ENCODE measurements around the gene DNAAF5.

Gene DNAAF5

DNA sequence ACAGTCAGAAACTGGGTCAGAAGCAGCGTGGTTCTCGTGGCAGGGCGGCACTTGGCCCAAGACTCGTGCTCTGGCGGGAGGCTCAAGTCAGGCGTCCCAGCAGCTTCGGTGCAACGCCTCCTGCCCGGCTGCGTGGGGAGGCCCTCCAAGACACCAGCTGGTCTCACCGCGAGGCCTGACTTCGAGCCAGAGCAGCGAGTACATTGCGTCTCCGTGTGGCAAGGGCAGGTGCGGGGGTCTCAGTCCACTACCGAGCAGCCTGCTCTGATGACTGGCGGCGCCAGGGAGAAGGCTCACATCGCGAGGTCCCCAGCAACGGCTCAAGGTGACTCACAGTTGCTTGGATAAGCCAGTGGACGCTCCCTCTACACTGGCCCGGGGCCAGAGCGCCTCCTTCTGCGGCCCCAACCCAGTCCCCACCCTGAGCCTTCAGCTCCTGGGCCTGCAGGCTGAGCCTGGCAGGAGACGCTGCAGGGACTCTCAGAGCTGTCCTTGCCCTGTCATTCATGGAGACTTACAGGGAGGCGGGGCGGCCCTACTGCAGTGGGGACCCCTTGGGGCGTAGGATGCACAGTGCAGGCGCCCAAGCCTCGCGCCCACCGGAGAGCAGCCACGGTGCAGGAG is 42.5 kb downstream of the DNAAF5 start:
- DNase-seq (ENCODE audit: low read depth), result peak; percentile 30

DNA sequence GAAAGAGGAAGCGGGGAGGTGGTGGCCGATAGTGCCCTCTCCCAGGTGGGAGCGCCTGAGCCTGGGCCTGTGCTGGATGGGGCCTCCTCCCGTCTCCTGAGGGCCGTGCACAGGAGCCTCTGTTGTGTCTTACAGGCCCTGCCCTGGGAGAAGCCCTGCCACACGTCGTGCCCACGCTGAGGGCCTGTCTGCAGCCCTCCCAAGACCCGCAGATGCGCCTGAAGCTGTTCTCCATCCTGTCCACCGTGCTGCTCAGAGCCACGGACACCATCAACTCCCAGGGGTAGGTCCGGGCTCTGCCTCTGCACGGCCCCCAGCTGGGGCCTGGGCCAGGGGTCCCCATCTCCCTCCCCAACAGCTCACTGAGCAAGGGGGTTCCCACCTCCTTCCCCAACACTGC is 43.8 kb downstream of the DNAAF5 start:
- no peak for DNase-seq (ENCODE audit: low read depth)

DNA sequence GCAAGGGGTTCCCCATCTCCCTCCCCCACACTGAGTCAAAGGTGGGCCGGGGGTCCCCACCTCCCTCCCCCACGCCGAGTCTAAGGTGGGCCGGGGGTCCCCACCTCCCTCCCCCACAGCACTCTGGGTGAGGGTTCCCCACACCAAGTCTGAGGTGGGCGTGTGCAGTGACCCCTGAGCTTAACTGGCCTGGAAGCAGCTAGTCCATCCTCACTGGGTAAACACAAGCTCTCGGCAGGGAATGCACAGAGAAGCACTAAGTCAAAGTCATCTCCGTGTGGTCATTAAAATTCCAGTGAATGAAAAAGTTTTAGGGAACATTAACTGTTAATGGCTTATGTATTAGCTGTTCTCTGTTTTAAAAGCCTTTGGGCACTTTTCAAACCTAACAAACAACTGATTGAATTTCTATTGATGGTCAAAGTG is 44.3 kb downstream of the DNAAF5 start:
- DNase-seq (ENCODE audit: low read depth), result no peak

DNA sequence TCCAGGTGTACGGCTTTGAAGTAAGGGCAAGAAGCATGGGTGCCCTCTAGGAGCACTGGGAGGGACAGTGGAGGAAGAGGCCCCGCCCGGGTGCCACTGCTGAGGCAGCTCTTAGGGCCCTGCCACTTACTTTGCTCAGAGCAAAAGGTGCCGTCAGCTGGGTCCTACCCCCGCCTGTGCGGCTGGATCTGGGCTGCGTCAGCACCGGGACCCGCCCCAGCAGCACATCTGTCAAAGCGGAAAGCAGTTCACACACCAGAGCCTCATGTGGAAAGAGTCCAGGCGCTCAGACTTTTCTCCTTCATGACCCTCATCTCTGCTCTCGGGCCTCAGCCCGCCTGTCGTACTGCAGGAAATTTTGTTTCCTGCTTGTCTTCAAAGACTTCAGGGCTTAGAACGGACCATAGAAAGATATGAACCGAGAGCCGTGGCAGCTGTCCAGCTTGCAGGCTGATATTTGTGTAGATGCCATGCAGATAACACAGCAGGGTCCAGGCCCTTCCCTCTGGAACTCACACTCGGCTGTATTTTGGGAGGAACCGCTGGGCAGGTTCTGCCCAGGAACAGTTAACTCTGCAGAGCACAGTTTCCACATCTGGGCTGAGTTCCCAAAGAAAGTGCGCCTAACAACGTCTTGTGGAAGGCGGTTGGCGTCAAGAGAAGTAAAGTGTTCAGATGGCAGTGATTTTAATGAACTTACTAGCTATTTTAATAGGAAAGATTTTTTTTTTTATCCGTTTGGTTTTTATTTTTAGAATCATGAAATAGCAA is 44.9 kb downstream of the DNAAF5 start:
- DNase-seq (ENCODE audit: low read depth), result peak; percentile 27

DNA sequence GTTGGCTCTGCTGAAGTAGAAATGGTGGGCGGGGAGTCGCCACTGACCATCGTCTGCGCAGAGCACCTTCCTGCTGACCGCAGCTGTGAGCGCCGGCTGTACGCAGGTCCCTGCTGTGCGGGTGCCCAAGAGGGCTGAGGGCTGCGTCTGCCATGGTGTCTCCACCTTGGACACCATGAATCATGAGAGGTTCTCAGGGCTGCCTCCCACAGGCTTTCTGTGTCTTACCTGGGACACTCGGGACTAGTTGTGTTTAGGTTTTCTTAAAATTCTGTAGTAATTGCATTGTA is 45.5 kb downstream of the DNAAF5 start:
- no peak for DNase-seq (ENCODE audit: low read depth)

DNA sequence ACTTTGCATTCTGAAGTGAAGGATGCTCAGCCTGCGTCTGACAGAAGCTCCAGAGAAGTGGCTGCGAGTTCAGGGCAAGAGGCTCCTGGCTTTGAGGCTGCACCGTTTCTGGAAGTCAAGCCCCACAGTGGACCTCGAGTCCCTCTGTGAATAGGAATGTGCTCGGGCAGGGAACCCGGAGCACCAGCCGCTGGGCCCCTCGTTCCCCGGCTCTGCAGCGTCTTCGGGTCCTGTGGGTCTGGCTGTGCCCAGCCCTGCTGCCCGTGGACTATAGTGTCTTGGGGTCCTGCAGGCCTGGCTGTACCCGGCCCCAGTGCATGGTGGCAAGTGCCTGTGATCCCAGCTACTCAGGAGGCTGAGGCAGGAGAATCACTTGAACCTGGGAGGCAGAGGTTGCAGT is 45.9 kb downstream of the DNAAF5 start:
- no peak for DNase-seq (ENCODE audit: low read depth)

DNA sequence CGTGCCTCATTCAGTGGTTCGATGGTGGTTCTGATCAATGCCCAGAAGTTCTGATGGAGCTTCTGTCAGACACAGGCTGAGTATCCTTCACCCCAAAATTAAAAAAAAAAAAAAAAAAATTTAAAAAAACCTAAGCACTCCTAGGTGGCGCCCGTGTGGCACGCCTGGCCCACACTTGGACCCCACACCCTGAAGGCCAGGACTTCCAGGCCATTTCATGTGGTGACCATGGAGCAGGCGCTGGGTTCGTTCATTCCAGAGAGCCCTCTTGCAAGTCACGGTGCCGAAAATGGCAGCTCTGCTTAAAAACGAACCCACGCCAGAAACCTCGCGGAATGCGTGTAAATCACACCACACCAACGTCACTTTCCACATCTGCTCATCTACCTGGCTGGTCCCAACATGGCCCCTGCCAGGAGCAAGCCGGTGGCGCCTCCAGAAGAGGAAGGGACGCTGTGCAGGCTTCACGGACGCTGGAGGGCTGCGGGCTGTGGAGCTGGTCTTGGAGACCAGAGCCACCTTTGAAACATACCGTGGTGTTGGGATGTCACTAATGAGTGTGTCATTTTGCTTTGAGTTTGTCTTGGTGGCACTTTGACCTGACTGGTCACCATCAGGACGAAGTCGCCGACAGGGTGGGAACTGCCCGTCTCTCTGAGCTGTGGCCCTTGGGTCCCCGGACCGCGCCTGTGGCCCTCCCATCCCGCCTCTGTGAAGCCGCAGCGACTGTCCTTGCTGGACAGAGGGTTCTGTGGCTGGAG is 46.5 kb downstream of the DNAAF5 start:
- no peak for DNase-seq (ENCODE audit: low read depth)

DNA sequence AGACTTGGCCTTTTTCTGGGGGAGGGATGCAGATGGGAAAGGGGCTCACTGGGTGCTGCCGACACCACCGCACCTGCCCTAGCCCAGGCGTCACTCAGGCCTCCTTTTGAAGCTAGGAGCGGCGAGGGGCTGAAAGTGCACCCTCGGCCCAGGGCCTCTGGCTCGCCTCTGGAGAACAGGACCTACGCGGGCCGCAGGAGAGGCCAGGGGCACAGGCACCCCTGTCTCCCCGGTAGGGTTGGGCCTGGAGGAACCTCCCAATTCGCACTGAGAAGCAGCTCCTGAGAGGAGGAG is 47.1 kb downstream of the DNAAF5 start:
- DNase-seq (ENCODE audit: low read depth), result no peak

DNA sequence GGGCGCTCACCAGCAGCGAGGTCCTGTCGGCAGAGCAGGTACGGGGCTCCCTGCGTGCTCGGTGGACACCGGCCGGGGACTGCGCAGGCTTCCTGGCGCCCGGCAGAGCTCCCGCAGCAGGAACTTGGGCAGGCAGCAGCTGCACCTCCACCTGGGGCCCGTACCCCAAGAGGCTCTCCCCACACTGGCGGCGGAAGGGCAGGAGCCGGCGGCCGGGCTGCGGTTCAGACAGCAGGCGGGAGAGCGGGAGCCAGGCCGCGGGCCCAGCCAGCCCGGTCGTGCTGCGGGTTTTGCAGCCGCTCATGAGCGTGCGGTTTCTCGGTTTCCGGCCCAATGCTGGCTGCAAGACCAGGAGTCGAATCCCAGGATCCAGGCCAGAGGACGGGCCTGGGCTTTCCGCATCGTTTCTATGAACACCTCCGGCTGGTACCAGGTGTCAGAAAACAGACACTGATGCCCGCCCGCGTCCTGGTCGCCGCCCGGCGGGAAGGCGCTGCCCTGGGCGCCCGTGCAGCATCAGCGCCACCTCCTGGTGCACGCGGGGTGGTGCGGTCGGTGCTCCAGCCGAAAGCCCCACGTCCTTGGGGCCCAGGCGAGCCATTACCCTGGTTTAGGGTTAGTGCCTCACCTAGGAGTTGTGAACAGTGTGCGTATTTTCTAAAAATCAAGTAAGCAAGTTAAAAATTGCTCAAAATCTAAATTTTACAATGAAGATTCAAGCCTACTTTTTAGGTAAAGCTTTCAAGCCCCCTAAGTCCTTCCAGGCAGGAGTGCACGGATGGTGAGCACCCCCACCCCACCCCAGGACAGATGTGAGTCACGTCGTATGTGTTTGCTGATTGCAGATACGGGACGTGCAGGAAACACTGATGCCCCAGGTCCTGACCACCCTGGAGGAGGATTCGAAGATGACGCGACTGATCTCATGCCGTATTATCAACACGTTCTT is 47.9 kb downstream of the DNAAF5 start:
- peak; percentile 25 for DNase-seq (ENCODE audit: low read depth)

DNA sequence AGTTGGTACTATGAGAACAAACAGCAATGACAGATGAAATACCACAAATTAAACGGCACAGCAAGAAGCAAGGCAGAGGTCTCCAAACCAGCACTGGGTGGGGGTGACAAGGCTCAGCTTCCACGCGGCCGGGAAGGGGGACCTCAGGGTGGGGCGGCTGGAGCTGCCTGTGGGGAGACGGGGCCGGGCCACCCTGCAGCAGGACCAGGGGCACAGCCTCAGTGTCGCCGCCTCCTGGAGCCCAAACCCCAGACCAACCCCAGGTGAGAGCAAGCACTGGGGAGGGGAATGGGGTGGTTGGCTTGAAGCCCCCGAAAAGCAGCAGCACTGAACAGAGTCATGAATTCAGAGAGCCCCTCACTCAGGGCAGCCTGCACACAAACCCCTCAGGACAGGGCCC is 49.9 kb downstream of the DNAAF5 start:
- no peak for DNase-seq (ENCODE audit: low read depth)

DNA sequence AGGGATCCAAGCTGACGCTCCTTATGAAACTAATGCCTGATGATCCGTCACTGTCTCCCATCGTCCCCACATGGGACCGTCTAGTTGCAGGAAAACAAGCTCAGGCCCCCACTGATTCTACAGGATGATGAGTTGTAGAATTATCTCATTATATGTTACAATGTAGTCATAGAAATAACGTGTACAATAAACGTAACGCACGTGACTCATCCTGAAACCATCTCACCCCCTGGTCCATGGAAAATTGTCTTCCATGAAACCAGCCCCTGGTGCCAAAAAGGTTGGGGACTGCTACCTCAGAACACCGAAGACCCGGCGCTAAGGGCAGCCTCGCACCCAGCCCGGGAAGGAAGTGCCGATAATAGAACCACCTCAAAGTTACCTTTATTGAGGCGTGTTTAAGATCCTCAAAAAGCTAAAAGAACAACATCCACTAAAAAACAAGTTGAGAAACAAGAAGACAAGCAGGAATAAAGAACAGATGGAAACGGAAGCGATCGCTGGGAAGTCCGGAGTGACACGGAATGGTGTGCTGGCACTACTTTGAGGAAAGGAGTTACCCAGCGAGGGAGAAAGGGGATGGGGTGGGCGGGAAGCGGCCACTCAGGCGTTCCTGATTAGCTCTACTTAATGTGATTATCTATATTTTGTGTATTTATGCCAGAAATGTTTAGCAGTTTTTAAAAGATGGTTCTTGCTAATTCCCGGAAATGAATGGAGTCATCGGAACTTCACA is 50.7 kb downstream of the DNAAF5 start:
- DNase-seq (ENCODE audit: low read depth), result peak; percentile 7

DNA sequence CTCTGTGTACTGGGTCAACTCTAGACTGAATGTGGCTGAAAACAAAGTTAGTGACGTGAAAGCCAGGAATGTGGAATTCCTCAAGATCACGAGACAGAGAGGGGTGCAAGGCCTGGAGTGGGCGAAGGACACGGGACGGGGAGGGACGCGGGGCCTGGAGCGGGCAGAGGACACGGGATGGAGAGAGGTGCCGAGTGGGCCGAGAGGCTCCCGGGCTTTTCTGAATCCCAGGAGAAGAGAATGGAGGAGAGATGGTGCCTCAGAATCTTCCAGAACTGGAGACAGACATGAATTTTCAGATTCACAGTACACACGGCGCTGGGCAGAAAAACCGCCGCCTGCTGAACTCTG is 51.2 kb downstream of the DNAAF5 start:
- DNase-seq (ENCODE audit: low read depth), result no peak

DNA sequence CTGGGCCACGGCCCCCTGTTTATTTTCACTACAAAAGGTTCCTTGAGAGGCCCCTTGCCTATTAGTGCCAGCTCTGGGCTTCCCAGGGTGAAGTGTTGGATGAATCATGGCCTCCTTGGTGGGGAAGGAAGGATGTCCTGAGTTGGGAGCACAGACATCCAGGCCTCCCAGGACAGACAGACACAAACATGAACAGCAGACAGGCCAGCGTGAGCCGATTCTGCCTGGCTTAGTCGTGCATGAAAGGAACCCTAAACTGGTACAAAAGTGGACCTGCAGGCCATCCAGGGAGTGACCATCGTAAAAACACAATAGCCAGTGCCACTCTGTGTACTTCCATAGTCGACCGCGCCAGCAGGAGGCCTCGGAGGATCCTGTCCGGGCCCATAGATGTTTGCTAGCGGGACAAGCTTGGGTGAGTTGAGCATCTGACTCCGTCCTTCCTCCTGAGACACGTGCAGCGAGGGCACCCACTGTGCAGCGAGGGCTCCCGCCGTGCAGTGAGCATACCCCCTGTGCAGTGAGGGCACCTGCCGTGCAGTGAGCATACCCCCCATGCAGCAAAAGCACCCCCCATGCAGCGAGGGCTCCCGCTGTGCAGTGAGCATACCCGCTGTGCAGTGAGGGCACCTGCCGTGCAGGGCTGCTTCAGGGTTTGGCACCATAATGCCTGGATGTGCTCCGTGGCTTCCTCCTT is 51.9 kb downstream of the DNAAF5 start:
- no peak for DNase-seq (ENCODE audit: low read depth)

DNA sequence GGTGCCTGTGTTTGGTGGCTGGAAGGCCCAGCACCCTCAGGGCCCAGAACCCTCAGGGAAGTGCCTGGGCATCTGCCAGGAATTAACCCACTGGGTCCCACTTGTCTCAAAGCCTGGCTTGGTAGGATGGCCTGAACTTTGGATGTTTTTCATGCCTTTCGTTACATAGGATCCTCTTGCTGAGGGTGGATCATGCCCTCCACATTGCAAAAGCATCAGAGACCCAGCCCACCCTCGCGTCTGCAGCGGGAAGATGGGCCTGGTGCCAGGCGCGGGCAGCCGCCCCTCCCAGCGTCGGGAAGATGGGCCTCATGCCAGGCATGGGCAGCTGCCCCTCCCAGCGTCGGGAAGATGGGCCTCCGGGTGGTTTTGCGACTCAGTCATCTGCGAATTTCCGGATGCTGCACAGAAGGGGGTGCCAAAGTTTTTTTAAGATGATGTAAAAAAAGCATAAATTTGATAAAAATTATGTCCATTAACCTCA is 52.5 kb downstream of the DNAAF5 start:
- DNase-seq (ENCODE audit: low read depth), result no peak

DNA sequence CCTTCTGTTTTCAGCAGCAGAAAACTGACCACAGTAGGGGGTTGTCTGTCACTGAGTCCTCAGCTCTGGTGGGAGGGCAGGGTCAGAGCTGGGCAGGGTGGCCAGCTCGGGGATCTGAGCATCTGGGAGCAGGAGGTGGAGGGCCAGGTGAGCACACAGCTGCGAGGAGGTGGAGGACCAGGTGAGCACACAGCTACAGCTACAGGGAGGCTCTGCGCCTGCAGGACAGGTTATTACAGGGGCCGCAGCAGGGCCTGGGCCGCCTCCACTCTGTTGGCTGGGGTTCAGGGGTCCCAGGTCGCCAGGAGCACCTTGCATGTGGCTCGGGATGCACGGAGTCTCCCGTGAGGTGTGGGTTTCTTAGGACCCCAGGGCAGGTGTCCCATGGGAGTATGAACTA is 53.0 kb downstream of the DNAAF5 start:
- no peak for DNase-seq (ENCODE audit: low read depth)

DNA sequence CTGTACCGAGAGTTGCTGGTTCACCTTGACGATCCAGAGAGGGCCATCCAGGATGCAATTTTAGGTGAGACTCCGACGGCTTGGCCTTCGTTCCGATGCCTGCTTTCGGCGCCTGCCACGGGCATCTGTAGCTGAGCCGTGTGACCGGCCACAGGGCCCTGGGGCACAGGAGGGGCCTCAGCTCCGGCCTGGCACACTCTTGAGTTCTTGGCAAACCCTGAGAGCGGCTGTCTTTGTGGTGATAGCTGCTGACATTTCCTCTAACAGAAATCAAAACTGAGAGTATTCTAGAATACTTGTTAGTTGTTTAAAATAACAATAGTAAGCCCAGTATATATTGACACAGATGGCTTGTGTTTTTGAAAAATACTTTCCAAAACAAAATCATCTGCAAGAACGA is 53.6 kb downstream of the DNAAF5 start:
- DNase-seq (ENCODE audit: low read depth), result no peak

DNA sequence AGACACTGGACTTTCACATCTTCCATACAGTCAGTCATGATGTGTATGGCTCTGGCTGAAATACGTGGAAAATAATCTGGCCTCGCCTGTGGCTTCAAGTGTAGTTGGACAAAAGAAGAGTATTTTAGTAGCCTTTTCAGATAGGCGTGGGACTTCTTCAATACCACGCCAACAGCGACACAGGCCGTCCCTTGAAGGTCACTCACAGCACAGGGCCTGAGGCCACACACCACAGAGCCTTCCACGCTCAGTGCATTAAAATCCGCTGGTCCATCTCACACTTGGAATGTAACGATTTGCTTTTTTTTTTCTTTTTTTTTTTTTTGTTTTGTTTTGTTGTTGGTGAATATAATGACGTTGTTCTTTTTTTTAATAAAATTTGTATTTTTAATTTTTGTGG is 54.0 kb downstream of the DNAAF5 start:
- DNase-seq (ENCODE audit: low read depth), result no peak

DNA sequence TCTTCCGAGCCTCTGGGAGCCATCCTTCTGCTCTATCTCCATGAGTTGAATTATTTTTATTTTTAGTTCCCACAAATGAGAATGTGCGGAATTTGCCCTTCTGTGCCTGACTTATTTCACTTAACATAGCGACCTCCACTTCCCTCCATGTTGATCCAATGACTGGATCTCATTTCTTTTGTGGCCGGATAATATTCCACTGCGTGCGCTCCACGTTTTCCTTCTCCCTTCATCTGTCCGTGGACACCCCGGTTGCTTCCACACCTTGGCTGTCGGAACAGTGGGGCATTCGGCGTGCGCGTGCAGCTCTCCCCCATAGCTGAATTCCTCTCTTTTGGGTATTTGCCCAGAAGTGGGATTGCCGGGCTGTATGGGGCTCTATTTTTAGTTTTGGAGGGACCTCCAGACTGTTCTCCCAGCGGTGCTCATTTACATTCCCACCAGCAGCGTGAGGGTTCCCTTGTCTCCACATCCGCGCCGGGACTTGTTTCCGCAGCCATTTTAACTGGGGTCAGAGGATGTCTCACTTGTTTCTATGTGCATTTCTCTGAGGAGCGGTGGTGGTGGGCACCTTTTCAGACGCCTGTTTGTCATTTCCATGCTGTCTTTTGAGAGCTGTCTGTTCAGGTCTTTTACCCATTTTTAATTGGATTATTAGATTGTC is 54.8 kb downstream of the DNAAF5 start:
- no peak for DNase-seq (ENCODE audit: low read depth)

DNA sequence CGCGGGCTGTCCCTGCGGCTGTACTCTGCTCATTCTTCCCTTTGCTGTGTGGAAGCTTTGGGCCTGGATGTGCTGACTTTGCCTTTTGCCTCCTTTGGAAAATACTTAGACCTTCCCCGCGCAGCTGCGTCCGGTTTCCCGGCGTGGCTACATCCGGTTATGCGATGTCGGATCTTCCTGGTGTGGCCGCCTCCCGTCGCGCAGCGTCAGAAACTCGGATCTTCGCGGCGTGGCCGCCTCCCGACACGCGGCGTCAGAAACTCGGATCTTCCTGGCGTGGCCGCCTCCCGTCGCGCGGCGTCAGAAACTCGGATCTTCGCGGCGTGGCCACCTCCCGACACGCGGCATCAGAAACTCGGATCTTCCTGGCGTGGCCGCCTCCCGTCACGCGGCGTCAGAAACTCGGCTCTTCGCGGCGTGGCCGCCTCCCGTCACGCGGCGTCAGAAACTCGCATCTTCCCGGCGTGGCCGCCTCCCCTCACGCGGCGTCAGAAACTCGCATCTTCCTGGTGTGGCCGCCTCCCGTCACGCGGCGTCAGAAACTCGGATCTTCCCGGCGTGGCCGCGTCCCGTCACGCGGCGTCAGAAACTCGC is 55.5 kb downstream of the DNAAF5 start:
- DNase-seq (ENCODE audit: low read depth), result no peak

Data from iris pigment epithelial cell (primary cell).